ENCODE data around the gene PCMTD2. TPM values are rescaled to one million over a fixed set of nuclear protein-coding genes. Genes with fewer than 3 reads are reported as not detected.
"Not testable (repeated sequence)": the region's sequence is repeated elsewhere in the genome, so short reads cannot be mapped to it uniquely, and the experiment has no call there.

Gene PCMTD2
- polyA plus RNA-seq, 1 donor, result 83.8 TPM

DNA sequence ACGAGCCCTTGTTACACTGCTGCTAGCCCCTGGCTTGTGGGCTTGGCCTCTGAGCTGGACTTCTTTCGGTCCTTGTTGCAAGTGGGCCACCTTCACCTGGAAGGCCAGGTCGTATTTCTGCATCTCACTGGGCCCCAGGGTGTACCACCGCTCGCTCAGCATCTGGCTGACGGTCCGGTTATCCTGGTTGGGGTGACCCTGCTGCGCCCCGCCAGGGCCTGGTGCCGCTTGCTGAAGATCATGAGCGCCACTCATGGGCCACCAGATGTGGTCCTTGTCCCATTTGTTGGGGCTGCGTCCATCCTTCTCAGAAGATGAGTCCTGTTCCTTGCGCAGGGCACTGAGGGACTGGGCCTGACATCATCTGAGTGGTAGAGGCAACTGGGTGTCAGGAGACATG is 36.6 kb downstream of the PCMTD2 start:
- WGBS (ENCODE audit: insufficient coverage, low lambda C conversion rate), result no CpG with 5 or more reads among the region's 13 CpGs
- not testable (repeated sequence) for H3K9me3 ChIP-seq (ENCODE audit: control insufficient read depth, low read depth, low read length); DNase-seq

DNA sequence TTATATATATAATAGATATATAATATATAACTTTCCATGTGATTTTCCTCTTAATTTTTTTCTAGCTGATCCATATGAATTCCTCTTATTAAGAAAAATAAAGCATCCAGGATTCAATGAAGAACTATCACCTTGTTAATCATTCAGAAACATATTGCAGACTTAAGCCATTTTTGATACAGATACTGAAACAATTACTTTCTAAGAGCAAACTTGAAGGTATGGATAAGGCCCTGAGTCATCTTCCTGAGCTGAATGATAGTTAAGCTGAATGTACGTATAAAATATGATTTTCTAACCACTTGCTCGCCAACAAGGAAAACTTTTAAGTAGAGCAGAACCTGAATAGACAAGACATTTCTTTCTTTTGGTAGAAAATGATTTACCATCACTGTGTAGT is 47.5 kb downstream of the PCMTD2 start:
- WGBS (ENCODE audit: insufficient coverage, low lambda C conversion rate), result no CpG with 5 or more reads among the region's 2 CpGs
- not testable (repeated sequence) for DNase-seq; H3K36me3 ChIP-seq (ENCODE audit: control insufficient read depth, insufficient read depth, low read length); H3K27ac ChIP-seq (ENCODE audit: low read length); H3K4me1 ChIP-seq (ENCODE audit: control insufficient read depth, insufficient read depth, low read length); H3K27me3 ChIP-seq (ENCODE audit: control insufficient read depth, insufficient read depth, low read length); H3K9me3 ChIP-seq (ENCODE audit: control insufficient read depth, low read depth, low read length); H3K4me3 ChIP-seq (ENCODE audit: low read length)

More for the DNA sequence above, 36.6 kb downstream of the PCMTD2 start:
- H3K36me3 ChIP-seq (ENCODE audit: control insufficient read depth, insufficient read depth, low read length); H3K4me1 ChIP-seq (ENCODE audit: control insufficient read depth, insufficient read depth, low read length); H3K27ac ChIP-seq (ENCODE audit: low read length); H3K4me3 ChIP-seq (ENCODE audit: low read length); H3K27me3 ChIP-seq (ENCODE audit: control insufficient read depth, insufficient read depth, low read length): not testable (repeated sequence)

GRCh38 chr20:64313761-64314160 is 58.2 kb downstream of the PCMTD2 start:
- not testable (repeated sequence) for DNase-seq

GRCh38 chr20:64315381-64315780 is 59.8 kb downstream of the PCMTD2 start:
- not testable (repeated sequence) for H3K4me1 ChIP-seq (ENCODE audit: control insufficient read depth, insufficient read depth, low read length); DNase-seq; H3K9me3 ChIP-seq (ENCODE audit: control insufficient read depth, low read depth, low read length); H3K4me3 ChIP-seq (ENCODE audit: low read length); H3K36me3 ChIP-seq (ENCODE audit: control insufficient read depth, insufficient read depth, low read length); H3K27ac ChIP-seq (ENCODE audit: low read length)
- H3K27me3 ChIP-seq (ENCODE audit: control insufficient read depth, insufficient read depth, low read length), result peaks cover 13% of the 10 kb centered on the region

More at GRCh38 chr20:64313761-64314160, 58.2 kb downstream of the PCMTD2 start:
- H3K27me3 ChIP-seq (ENCODE audit: control insufficient read depth, insufficient read depth, low read length); H3K9me3 ChIP-seq (ENCODE audit: control insufficient read depth, low read depth, low read length); H3K4me3 ChIP-seq (ENCODE audit: low read length); H3K4me1 ChIP-seq (ENCODE audit: control insufficient read depth, insufficient read depth, low read length); H3K36me3 ChIP-seq (ENCODE audit: control insufficient read depth, insufficient read depth, low read length); H3K27ac ChIP-seq (ENCODE audit: low read length): not testable (repeated sequence)
- WGBS (ENCODE audit: insufficient coverage, low lambda C conversion rate), result no CpG with 5 or more reads among the region's 1 CpG

GRCh38 chr20:64315884-64316283 is 60.3 kb downstream of the PCMTD2 start:
- H3K4me1 ChIP-seq (ENCODE audit: control insufficient read depth, insufficient read depth, low read length); DNase-seq; H3K4me3 ChIP-seq (ENCODE audit: low read length); H3K9me3 ChIP-seq (ENCODE audit: control insufficient read depth, low read depth, low read length); H3K27ac ChIP-seq (ENCODE audit: low read length); H3K36me3 ChIP-seq (ENCODE audit: control insufficient read depth, insufficient read depth, low read length): not testable (repeated sequence)
- no CpG with 5 or more reads among the region's 15 CpGs for WGBS (ENCODE audit: insufficient coverage, low lambda C conversion rate)
- peaks cover 13% of the 10 kb centered on the region for H3K27me3 ChIP-seq (ENCODE audit: control insufficient read depth, insufficient read depth, low read length)

GRCh38 chr20:64316415-64317083 is 61.0 kb downstream of the PCMTD2 start:
- not testable (repeated sequence) for H3K4me1 ChIP-seq (ENCODE audit: control insufficient read depth, insufficient read depth, low read length); H3K27ac ChIP-seq (ENCODE audit: low read length); DNase-seq; H3K9me3 ChIP-seq (ENCODE audit: control insufficient read depth, low read depth, low read length); H3K36me3 ChIP-seq (ENCODE audit: control insufficient read depth, insufficient read depth, low read length); H3K4me3 ChIP-seq (ENCODE audit: low read length)
- WGBS (ENCODE audit: insufficient coverage, low lambda C conversion rate), result no CpG with 5 or more reads among the region's 87 CpGs
- H3K27me3 ChIP-seq (ENCODE audit: control insufficient read depth, insufficient read depth, low read length), result peaks cover 13% of the 10 kb centered on the region

DNA sequence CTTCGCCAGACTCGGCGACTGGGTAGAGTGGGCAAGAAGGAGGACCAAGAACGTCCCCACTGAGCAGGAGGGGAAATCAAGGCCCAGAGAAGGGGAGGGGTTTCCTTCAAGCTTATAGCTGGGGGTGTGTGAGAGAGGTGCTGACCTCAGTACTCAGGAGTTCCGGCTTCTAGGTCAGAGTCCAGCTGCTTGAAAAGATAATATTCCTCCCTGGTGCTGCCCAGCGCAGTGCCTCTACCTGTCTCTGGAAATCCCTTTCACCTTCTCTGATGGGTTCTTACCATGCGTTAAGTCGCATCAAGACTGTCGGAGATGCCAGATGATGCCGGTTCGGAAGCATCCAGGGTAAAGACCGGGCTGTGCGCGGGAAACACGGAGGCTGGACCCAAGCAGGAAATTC is 61.8 kb downstream of the PCMTD2 start:
- H3K27me3 ChIP-seq (ENCODE audit: control insufficient read depth, insufficient read depth, low read length), result peaks cover 13% of the 10 kb centered on the region
- H3K27ac ChIP-seq (ENCODE audit: low read length); H3K4me1 ChIP-seq (ENCODE audit: control insufficient read depth, insufficient read depth, low read length); H3K9me3 ChIP-seq (ENCODE audit: control insufficient read depth, low read depth, low read length); H3K4me3 ChIP-seq (ENCODE audit: low read length); DNase-seq; H3K36me3 ChIP-seq (ENCODE audit: control insufficient read depth, insufficient read depth, low read length): not testable (repeated sequence)
- no CpG with 5 or more reads among the region's 15 CpGs for WGBS (ENCODE audit: insufficient coverage, low lambda C conversion rate)

- H3K27me3 ChIP-seq (ENCODE audit: control insufficient read depth, insufficient read depth, low read length), result peaks cover 13% of the 10 kb centered on the region
- H3K27ac ChIP-seq (ENCODE audit: low read length); H3K4me3 ChIP-seq (ENCODE audit: low read length); DNase-seq; H3K4me1 ChIP-seq (ENCODE audit: control insufficient read depth, insufficient read depth, low read length); H3K36me3 ChIP-seq (ENCODE audit: control insufficient read depth, insufficient read depth, low read length); H3K9me3 ChIP-seq (ENCODE audit: control insufficient read depth, low read depth, low read length): not testable (repeated sequence)
- WGBS (ENCODE audit: insufficient coverage, low lambda C conversion rate), result no CpG with 5 or more reads among the region's 8 CpGs
Observed at GRCh38 chr20:64318056-64318455, 62.5 kb downstream of the PCMTD2 start.

DNA sequence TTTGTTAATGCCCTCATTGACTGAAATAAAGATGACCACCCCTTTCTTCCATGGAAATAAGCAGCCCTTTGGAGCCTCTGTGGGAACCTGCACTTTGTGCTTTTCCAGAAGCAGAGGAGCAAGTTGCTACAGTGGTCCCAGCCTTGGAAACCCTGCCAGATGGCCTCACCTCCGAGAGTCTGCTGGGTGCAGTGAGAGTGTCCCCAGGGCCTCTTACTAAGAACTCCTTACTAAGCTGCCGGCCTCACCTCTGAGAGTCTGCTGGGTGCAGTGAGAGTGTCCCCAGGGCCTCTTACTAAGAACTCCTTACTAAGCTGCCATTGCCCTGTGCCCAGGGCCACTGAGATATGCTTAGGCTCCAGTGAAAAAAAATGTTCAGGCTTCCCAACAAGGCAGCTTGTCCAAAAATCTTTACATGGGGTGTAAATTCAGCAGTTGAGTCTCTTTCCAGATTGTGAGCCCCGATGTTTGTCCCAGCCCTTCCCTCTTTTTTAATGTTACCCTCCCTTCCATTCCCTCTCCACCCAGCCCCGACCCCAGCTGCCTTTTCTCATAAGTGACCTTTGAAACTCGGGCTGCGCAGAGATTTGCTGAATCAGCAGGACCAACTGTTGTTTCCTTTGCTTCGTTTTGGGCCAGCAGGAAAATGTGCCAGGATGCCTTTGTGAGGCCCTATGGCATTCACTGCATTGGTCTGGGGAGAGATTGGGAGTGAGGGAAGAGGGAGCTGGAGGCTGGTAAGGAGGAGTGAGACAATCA is 66.7 kb downstream of the PCMTD2 start:
- not testable (repeated sequence) for H3K27ac ChIP-seq (ENCODE audit: low read length); H3K27me3 ChIP-seq (ENCODE audit: control insufficient read depth, insufficient read depth, low read length)
- no CpG with 5 or more reads among the region's 7 CpGs for WGBS (ENCODE audit: insufficient coverage, low lambda C conversion rate)

More for the DNA sequence above, 66.7 kb downstream of the PCMTD2 start:
- not testable (repeated sequence) for H3K4me1 ChIP-seq (ENCODE audit: control insufficient read depth, insufficient read depth, low read length); H3K4me3 ChIP-seq (ENCODE audit: low read length); H3K9me3 ChIP-seq (ENCODE audit: control insufficient read depth, low read depth, low read length); DNase-seq; H3K36me3 ChIP-seq (ENCODE audit: control insufficient read depth, insufficient read depth, low read length)

All from large intestine (tissue), 3 donors.